DMS 273 treated with DMSO at 0.1 percent for 48 hours (cell line): ENCODE measurements around the gene CDKN1B.
A peak's percentile ranks its signal among the peaks of the same experiment; 100 is the strongest.

Source experiments
- DNase-seq: peaks from one replicate; lab custom pipeline; 2025; lab: John Stamatoyannopoulos, UW

CDKN1B gene

DNA sequence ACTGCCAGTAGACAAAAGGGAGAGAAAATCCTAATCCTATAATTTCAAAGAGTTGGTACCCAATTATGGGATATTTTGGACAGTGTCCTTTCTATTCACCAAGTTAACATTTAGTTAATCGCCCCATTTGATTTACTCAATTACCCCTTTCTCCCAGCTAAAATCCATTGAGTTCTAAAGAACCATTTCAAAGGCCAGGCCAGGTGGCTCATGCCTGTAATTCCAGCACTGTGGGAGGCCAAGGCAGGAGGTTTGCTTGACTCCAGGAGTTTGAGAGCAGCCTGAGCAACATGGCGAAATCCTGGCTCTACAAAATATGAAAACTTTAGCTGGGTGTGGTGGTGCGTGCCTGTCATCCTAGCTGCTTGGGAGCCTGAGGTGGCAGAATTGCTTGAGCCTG is 15.7 kb upstream of the CDKN1B start:
- DNase-seq: no peak

DNA sequence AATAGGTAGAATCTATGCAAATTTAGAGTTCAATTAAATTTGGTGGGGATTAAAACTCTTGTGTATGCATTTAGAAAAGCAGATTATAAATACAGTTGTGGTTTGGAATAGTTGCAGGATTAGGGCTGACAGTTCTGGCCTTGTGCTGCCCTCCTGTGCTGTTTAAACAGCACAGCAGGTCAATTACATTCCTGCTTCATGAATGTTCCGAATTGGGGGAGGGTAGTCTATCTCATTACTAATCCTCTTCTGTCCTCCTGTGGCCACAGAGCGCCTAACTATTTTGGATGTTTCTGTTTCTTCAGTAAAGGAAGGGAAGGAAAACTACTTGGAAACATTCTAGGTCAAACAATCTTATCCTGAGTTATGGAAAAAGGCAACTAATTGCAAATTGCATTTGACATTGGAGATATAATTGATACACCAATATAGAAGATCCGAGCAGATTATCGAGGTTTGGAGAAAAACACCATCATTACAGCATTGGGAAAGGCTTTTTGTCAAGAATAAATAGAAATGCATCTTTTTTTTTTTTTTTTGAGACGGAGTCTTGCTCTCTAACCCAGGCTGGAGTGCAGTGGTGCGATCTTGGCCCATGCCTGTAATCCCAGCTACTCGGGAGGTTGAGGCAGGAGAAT is 12.5 kb upstream of the CDKN1B start:
- DNase-seq: peak; percentile 51

DNA sequence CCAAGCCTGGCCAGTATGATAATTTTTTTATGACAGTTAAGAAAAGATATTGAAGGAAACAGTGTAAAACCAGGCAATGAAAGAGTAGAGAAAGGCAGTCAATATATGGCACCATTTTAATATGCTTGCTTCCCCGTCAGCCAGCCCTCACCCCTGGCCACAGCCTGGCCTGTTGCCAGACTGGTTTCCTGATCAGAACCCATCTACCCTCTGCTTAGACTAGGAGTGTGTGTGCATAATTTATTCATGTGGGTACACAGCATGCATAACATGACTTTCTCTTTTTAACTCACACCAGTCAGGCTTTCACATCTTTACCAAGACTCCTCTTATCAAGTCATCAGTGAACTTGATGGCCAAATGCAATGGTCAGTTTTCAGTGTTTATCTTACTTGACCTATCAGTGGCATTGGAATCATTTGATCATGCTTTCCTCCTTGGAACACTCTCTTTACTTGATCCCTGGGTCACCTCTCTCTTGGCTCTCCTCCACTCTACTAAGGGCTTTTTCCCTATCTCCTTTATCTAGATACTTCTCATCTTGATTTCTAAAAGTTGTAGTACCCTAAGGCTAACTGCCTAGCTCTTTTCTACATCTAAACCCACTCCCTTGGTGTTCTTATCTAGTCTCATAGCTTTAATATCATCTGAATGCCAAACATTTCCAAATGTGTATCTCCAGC is 11.2 kb upstream of the CDKN1B start:
- no peak for DNase-seq

DNA sequence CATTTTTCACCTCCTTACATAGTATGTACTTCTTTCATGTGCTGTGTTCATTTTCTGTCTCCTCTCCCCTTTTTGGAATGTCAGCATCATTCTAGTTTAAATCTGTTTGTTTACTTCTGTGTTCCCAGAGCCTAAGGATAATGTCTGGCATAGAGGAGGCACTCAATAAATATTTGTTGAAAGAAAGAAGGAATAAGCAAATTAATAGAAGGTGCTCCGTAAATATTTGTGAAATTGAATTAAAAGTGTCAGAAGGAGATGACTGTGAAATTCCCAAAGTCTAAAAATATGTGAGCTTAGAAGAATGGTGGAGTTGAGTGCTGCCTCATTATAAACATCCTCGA is 3.3 kb upstream of the CDKN1B start:
- no peak for DNase-seq

DNA sequence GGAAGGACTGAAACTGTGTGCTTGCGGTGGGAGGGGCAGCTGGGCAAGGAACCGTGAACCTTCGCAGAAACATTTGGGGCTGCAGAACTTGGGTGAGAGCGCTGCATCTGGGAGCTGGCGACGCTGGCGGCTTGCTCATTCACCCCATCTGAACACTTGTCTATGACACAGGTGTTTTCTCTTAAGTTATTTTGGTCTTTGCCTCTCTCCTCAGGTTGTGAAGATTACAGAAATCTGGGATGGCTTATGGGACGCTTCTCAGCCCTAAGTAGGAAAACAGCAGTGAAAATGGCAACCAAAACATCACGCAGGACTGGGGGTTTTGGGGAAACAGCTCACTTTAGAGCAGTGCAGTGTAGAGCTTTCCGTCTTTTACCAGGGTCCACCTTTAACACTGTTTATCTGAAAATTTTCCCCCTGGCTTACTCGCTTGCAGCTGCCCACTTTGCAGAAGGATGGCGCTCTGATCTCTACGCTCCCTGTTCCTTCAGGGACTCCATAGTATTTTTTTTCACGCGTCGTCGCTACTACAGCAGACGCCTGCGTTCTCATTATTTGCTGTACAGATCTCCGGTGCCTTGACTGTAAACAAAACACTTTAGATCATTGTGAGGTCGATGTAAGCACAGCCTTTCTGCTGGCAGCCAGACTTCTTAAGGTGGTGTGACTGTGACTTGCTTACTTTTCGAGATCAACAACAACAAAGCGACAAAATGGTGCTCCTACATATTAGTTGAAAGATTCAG is 2.7 kb upstream of the CDKN1B start:
- DNase-seq: no peak

DNA sequence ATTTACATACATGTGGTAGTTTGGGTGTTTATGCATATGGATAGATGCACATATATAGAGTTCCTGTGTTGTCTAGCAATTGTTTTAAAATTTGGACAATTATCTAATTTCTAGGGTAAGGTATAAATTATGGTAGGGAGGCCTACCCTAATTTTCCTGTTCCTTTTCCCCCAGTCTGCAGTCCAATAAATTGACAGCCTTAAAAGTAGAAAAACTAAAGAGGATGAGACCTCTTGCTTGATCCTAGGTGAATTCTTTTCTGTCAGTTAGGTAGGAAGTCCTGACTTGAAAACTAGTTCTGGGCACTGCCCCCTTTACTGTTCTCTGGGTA is 2.1 kb upstream of the CDKN1B start:
- no peak for DNase-seq

DNA sequence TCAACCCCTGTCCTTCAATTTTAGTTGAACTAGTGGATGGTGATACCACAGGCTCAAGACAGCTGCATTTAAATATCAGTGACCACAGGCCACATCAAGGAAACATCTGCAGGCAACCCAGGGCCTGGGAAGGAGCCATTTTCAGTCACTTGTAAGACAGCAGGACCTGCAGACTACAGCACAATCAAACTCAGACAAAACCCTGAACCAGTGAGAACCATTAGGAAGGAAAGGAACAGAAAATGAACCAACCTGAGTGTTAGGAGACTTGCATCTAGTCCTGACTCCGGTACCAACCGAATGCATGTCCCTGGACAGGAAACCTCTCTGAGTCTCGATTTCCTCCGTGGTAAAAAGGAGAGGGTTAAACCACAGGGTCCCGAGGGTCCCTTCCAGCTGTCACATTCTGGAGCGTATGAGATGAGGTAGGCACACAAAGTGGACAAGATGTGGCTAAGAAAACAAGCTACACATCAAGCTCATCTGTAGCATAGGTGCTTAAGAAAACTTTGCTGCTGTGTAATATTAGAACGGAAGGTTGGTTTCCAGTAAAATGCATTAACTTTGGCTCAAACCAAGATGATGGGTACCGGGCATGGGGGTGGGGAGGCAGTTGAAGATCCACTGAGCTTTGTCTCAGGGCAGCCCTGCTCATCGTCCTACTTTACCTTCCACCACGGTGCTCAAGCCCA is 1.6 kb upstream of the CDKN1B start:
- no peak for DNase-seq

DNA sequence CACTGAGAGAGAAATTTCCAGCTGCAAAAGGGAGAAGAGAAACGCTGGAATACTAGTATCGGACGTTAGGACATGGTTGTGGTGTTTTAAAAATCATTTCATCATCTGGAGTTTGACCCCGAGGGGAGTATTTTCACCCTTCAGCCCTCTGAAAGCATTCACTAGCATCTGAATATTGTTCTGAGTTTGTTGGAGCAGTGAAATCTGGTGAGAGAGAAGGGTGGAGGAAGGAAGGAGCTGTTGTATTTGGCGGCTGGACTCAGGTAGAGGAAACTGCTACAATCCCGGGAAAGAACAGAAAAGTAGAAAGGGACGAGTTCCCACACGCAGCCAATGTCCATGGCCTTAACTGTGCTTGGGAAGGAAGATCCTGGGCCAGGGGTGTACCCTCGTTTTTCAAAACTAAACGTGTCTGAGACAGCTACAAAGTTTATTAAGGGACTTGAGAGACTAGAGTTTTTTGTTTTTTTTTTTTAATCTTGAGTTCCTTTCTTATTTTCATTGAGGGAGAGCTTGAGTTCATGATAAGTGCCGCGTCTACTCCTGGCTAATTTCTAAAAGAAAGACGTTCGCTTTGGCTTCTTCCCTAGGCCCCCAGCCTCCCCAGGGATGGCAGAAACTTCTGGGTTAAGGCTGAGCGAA is 896 bp upstream of the CDKN1B start:
- DNase-seq: no peak

DNA sequence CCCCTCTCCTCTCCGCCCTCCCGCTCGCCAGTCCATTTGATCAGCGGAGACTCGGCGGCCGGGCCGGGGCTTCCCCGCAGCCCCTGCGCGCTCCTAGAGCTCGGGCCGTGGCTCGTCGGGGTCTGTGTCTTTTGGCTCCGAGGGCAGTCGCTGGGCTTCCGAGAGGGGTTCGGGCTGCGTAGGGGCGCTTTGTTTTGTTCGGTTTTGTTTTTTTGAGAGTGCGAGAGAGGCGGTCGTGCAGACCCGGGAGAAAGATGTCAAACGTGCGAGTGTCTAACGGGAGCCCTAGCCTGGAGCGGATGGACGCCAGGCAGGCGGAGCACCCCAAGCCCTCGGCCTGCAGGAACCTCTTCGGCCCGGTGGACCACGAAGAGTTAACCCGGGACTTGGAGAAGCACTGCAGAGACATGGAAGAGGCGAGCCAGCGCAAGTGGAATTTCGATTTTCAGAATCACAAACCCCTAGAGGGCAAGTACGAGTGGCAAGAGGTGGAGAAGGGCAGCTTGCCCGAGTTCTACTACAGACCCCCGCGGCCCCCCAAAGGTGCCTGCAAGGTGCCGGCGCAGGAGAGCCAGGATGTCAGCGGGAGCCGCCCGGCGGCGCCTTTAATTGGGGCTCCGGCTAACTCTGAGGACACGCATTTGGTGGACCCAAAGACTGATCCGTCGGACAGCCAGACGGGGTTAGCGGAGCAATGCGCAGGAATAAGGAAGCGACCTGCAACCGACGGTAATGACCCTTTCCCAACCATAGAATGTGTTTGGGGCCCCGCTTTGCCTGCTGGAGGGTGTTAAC is 615 bp downstream of the CDKN1B start:
- no peak for DNase-seq

DNA sequence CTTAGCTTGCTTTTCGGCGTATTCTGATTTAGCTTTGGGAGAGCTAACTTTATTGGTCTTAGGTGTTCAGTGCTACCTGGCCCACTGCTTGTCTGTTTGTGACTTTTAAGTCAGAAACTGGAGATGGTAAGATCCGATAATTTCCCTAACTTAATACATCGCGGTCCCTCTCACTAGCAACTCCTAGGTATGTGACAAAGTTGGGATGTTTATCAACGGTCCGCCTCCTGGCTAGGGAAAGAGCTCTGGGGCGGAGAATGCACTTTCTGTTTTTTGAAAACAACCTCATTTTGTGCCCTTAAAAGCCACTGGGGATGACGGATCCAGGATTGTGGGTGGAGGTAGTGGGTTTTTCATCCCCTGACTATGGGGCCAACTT is 1.2 kb downstream of the CDKN1B start:
- no peak for DNase-seq

DNA sequence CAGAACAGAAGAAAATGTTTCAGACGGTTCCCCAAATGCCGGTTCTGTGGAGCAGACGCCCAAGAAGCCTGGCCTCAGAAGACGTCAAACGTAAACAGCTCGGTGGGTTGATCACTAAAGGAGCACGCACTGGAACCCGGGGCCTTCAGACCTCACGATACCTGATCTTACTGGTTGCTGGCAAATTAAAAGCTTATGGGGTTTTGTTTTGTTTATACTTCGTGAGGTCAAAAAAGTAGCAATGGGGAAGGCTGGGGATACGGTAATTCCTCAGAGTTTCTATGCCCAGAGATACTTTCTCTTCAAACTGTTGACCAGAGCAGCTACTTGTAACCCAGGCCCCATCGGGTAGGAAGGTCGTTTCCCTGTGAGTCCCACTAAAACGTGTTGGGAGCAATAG is 1.7 kb downstream of the CDKN1B start:
- no peak for DNase-seq

DNA sequence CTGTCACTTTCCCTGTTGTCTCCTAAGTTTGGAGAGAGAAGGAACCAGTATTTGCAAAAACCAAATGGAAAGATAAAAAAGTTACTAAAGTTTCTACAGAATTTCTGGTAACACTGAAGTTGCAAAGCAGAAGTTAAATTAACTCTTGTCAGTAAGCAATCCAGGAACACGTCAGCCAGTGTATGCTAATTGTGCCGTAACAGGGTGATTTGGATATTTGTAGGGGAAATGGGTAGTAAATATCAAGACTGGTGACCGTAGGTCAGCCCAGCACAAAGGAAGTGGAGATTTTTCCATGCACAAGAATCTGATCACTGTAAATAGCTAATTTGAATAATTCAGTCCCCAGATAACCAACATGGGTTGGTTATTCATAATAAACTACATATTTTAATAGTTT is 2.3 kb downstream of the CDKN1B start:
- no peak for DNase-seq

DNA sequence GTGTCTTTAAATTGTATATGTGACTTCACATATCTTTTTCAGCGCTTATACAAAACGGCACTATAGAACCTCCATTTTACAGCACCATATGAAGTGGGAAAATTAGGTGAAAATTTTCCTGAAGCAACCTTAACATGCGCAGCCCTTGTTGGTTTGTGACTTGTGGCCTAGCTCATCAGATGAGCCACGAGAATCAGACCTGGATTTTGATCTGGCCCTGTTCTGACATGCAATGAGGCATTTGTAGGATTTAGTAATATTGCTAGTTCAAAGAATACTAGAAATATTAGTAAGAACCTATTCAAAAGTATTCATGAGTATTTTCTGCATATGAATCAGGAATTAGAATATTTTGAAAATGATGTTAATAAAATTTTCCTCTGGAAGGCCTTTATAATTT is 2.9 kb downstream of the CDKN1B start:
- DNase-seq: no peak

DNA sequence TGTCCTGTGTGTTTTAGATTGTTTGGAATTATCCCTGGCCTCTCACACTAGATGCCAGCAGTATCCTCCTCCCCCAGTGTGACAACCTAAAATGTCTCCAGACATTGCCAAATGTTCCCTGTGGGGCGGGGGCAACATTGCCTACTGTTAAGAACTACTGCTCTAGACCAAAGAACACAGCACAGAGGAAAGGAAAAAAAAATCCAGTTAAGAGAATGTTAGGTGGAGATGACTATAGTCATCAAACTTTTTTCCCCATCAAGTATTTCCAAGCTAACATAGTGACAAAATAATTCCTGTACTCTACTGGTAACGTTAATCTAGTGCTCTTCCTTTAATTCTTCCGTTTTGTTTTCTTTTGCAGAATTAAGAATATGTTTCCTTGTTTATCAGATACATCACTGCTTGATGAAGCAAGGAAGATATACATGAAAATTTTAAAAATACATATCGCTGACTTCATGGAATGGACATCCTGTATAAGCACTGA is 3.5 kb downstream of the CDKN1B start:
- DNase-seq: no peak

DNA sequence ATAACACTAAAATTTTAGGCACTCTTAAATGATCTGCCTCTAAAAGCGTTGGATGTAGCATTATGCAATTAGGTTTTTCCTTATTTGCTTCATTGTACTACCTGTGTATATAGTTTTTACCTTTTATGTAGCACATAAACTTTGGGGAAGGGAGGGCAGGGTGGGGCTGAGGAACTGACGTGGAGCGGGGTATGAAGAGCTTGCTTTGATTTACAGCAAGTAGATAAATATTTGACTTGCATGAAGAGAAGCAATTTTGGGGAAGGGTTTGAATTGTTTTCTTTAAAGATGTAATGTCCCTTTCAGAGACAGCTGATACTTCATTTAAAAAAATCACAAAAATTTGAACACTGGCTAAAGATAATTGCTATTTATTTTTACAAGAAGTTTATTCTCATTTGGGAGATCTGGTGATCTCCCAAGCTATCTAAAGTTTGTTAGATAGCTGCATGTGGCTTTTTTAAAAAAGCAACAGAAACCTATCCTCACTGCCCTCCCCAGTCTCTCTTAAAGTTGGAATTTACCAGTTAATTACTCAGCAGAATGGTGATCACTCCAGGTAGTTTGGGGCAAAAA is 4.1 kb downstream of the CDKN1B start:
- no peak for DNase-seq

DNA sequence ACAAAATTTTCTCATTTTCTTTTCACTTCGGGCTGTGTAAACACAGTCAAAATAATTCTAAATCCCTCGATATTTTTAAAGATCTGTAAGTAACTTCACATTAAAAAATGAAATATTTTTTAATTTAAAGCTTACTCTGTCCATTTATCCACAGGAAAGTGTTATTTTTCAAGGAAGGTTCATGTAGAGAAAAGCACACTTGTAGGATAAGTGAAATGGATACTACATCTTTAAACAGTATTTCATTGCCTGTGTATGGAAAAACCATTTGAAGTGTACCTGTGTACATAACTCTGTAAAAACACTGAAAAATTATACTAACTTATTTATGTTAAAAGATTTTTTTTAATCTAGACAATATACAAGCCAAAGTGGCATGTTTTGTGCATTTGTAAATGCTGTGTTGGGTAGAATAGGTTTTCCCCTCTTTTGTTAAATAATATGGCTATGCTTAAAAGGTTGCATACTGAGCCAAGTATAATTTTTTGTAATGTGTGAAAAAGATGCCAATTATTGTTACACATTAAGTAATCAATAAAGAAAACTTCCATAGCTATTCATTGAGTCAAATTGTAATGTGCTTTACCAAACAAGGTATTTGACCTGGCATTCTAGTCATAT is 4.8 kb downstream of the CDKN1B start:
- DNase-seq: no peak

DNA sequence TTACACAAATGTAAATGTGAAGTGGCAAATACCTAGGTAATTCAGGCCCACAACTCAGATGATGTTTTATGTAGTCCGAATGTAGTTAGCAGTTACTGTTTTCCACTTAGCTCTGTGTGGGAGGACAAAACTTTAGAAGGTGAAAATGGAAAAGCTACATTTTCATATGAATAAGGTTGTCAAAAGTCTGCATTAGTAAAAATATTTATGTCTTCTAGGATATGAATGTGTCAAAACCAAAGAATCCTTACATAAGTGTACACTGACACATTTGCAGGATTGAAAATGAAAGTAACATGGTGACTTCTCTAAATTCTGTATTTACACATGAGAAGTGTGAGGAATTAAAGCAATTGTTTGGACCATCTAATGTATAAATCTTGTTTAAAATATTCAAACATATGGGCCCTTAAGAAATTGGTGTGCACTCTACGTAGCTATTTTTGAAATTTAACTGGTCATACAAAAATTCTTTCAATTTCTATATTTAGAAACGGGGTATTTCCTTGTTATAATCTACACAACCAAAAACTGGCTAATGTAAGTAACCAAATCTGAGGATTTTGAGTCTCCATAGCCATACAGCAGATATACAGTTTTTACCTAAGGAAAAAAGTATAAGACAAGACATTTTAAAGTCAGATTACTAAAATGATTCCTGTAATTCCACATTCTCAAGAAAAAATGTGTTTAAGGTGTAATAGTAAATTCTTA is 5.4 kb downstream of the CDKN1B start:
- no peak for DNase-seq

DNA sequence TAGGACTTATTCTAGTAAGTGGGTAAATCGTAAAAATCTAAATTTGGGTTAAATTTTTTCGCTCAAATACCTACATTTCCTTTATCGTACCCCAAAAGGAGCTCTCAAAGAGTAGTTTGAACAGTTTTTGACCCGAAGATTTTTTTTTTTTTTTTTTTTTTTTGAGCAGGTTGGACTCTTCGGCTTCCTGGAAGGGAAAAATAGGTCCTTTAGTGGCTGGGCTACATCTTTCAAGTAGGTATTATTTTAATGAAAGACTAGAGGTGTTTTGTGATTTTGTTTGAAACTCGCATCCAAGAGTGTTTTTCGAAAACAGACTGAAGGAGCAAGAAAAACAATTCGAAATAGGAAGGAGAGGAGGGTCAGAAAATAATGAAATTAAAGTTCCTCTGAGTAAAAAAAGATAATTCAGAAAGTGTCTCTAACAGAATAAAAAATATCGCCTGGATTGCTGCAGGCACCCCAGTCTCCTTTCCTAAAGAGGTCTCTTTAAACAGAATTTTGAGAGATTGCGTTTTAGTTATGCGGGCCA is 6.0 kb downstream of the CDKN1B start:
- DNase-seq: no peak

DNA sequence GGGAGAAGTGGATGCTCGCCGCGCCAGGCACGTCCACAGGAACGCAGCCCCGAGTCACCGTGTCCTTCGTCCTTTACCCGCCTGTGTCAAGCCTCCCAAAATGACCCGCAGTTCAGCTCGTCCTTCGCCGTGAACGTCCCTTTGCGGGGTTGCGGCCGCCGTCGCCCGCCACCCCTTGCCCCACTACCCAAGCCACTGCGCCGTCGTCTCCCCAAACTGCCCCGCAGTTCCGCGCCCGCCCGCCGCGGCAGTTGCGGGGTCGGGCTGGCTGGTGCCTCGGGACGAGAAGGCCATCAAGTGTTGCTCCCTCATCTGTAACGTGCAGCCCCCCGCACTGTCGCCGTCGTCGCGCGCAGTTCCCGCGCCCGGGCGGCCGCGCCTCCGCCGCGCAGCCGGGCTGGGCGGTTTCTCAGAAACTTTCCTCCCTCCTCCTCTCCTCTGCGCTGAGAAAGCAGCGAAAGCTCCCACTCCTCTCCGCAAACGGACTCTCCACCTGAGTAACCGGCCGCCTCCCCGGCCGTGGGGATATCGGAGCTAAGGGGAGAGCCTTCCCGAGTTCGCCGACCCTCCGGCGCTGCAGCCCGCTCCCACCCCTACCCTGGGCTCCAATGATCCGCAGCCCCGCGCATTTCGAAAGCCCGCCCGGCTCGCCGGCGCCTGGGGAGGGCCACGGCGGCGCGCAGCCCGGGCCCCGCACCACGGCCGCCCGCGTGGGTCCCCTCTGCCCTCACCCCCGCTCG is 6.7 kb downstream of the CDKN1B start:
- DNase-seq: no peak
